Anterior cingulate cortex (tissue), 58 donors: ENCODE data around the gene SGCG.
A peak's percentile ranks its signal among the peaks of the same experiment; 100 is the strongest.
"Not testable (repeated sequence)": the region's sequence is repeated elsewhere in the genome, so short reads cannot be mapped to it uniquely, and the experiment has no call there.

Source experiments
- DNase-seq, 58 donors: peaks; one replicate each; lab custom pipeline; 2025; lab: John Stamatoyannopoulos, UW

The SGCG gene, protein sequence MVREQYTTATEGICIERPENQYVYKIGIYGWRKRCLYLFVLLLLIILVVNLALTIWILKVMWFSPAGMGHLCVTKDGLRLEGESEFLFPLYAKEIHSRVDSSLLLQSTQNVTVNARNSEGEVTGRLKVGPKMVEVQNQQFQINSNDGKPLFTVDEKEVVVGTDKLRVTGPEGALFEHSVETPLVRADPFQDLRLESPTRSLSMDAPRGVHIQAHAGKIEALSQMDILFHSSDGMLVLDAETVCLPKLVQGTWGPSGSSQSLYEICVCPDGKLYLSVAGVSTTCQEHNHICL

DNA sequence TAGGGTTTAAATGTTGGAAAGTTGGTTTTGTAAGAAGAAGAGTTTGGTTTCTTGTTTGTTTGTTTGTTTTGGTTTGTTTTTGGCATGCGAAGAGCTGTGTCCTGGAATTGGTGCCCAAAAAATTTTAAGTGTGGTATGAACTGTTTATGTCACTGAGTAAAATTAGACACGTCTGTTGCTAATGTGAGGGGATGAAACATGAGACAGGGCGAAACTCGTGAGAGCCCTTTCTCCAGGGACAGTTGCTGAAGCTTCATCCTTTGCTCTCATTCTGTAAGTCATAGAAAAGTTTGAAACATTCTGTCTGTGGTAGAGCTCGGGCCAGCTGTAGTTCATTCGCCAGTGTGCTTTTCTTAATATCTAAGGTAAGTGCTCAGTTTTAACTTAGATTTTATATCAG lies at the start of gene SGCG:
Gene SGCG (plus strand): TSS at position 269 of the 400 bp plus-strand sequence. CDS start 22,716 bp downstream, outside the sequence.
- DNase-seq = no peak

DNA sequence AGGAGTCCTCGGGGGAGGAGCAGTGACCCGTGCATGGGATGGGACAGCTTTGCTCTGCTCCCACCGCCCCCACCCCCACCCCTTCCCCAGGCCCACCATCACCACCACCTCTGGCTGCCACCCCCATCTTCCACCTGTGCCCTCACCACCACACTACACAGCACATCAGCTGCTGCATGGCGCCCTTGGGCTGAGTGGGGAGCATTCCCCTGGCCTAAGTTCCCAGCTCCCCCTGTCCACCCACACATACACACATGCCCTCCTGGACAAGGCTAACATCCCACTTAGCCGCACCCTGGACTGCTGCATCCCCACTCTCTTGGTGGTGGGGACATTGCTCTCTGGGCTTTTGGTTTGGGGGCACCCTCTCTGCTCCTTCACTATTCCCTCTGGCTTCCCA lies 46.2 kb upstream of the SGCG start:
- DNase-seq = no peak

DNA sequence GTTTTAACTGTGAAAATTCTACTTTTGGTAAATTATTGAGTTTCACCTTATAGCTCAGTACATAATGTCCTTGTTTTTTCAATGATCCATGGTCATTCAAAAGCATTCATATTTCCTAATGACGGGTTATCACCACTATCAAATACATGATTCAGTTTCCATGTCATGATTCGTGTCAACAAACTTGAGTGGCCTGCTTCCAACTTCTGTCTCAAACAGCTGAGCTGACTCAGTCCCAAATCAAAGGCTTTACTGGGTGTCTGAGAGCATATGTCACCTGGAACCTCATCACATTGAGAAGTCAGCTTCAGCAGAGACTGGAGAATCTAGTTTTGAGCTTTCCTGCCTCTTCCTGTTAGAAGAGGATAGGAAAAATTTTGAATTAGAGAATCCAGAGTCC lies 40.3 kb upstream of the SGCG start:
- DNase-seq = no peak

DNA sequence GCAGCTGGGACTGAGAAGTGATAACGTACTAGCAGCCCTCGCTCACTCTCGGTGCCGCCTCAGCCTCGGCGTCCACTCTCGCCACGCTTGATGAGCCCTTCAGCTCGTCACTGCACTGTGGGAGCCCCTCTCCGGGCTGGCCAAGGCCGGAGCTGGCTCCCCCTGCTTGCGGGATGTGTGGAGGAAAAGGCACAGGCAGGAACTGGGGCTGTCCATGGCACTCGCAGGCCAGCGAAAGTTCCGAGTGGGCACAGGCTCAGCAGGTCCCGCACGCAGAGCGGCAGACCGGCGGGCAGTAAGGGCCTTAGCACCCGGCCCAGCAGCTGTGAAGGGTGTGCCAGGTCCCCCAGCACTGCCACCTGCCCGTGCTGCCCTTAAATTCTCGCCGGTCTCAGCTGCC lies 38.8 kb upstream of the SGCG start:
- no peak for DNase-seq

DNA sequence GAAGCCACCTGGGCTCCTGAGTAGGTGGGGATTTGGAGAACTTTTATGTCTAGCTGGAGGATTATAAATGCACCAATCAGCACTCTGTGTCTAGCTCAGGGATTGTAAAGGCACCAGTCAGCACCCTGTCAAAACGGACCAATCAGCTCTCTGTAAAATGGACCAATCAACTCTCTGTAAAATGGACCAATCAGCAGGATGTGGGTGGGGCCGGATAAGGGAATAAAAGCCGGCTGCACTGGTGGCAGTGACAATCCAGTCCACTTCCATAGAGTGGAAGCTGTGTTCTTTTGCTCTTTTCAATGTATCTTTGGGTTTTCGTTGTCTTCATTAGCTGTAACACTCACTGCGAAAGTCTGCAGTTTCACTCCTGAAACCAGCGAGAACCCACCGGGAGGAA lies 38.2 kb upstream of the SGCG start:
- DNase-seq = not testable (repeated sequence)

DNA sequence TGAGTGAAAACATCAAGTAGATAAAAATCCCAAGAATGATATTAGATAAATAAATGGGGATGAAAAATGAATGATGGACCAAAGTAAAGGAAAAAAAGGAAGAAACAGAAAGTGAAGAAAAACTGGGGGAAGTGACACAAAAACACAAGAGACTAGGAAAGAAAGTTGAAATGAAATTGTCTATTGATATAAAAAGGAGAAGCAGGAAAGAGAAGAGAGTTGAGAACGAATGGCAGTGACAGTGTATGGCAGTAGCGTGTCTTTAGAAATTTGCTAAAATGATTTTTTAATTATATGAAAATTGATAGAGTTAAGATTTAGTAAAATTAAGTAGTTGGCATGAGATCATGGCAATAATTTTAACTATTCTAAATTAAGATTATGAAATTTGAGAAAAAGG lies 36.3 kb upstream of the SGCG start:
- DNase-seq = no peak

DNA sequence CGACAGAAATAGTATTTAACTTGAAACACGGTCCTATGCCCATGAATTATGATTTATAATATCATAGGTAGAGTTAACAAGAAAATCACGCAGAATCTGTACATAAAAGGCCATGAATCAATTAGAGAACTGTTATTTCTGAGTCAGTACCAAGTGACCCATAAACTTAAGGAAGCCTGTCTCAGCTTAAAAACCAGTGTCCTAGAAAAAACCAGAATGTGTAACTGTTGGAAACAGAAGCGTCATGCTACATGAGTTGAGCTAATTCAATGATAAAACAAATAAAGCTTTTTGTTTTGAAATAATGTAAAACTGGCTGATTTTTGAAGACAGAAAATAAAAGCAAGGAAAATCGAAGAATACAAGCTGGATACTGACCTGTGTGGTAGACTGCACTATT lies 34.8 kb upstream of the SGCG start:
- DNase-seq = no peak

DNA sequence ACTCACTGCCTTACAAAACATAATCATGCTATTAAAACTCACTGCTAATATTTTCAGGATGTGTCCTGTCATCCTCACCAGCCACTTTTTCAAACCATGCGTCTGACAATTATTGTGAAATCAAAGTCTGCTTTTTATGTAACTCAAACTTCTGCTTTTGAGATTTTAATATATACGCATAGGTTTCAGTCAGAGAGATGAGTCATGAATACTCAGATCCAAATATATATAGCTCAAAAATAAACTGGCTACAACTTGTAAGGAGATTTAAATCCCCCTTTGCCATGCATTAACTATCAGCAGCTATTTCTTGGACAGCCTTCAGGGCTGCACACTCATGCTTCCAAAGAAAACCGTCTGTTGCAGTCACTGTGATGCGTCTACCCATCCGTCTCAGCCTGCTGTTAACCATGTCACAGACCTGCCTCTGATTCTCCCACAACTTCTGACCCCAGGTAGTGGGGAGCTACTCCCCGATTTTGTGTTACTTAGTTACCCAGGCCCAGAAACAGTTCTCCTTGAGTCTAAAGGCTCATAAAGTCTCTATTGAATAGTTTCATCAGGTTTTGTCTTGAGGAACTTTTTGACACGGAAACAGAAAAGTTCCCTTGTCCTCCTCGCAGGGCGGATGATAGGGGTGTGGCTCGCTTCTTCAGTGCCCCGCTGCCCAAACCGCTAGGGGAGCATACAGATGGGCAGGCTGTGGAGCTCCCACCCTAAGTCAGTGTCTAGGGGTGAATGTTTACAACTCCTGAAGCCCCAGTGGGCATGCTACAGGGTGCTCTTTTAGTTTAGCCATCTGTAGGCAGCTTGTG lies 33.8 kb upstream of the SGCG start:
- peak in 5 of 58 donors; percentile 2 to 32 (median 10) for DNase-seq

DNA sequence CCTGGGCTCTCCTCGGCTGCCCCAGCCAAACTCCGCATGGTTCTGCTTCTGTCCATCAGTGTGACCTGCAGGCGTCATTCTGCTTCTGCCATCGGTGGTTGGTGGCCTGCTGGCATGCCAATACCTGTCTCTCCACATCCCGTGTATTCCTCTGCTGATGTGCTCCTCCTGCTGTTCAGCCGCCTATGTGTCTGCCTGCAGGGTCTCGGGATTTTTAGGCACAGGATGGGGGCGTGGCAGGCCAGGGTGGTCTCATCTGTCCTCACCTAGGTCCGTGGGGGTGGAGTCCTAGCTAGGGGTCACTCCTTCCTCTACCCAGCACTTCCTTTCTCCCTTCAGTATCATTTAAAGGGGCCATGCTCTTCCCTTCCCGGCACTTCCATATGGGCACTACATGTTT lies 33.0 kb upstream of the SGCG start:
- DNase-seq = no peak

DNA sequence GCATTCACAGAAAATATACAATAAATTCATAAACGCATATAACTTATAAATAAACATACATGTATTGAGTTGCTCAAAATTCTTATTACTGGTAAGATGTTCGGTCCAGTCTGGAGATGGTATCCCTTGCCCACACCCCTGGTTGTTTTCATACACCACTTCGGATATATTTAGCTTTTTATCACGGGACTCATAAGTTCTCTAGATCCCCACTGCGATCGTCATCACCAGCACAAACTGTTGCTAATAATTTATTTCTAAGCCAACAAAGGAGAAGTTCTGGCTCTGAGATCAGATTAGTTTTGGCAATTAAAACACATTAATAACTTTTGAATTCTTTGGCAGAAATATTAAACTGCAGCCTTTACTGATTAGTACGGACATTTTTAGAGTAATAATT lies 23.0 kb upstream of the SGCG start:
- DNase-seq = no peak

DNA sequence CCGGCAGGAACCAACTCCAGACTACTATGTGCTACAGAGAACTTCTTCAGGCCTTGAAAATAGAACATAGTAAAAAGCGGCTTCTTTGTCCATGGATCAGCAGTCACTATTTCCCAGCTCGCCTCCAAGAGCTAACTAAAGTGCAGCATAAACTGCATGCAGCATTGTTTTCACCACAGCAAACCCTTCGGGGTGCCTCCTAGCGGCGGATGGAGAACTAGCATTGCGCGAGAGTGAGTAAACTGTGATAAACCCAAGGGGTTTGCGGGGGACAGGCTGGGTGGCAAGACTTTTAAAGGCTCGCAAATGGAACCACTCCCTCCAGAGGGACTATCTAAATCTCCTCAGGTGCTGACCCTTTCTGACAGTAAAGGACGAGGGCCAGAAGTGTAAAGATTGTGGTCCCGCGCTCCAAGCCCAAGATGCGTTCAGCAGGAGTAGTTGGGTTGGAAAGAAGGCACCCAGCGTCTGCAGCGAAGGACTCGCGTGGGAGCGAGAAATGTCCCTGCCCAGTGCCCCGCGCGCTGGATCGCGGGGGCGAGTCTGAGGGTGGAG lies 21.5 kb upstream of the SGCG start:
- DNase-seq = peak in 5 of 58 donors; percentile 3 to 11 (median 7)

DNA sequence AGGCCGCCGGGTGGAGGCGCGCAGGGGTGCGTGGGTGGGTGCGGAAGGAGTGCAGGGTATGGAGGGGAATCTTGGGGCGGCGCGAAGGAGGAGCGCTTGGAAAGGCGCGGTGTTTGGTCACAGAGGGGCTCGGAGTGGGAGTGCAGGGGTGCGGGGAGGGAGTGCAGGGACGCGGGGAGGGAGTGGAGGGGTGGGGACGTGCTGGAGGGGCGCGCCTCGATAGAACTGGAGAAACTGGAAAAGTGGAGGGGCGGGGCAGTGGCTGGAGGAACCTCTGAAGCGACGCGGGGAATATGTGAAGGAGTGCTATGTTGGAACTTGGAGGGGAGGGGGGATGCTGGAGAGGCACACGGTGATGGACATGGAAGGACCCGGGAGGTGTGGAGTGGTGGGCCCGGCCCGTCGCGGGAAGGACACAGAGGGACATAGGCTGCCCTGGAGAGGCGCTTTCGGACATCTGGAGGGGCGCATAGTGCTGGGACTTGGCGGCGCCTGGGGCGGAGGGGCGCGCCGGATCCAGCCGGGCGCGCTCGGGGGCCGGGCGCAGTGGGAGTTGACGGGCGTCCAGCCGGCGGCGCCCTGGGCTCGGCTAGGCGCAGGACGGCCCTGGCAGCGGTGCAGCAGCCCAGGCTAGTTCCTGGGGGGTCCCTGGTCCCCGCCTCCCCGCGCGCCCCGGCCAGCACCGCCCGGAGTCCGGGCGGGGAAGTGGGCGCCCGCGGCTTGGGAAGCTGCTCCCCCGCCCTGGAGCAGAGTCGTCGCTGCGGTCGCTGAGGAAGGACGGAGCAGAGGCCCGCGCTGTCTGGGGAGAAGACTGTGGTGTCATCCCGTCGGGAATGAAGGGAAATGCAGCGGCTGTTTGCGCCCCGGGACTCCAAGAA lies 20.8 kb upstream of the SGCG start:
- DNase-seq = no peak

DNA sequence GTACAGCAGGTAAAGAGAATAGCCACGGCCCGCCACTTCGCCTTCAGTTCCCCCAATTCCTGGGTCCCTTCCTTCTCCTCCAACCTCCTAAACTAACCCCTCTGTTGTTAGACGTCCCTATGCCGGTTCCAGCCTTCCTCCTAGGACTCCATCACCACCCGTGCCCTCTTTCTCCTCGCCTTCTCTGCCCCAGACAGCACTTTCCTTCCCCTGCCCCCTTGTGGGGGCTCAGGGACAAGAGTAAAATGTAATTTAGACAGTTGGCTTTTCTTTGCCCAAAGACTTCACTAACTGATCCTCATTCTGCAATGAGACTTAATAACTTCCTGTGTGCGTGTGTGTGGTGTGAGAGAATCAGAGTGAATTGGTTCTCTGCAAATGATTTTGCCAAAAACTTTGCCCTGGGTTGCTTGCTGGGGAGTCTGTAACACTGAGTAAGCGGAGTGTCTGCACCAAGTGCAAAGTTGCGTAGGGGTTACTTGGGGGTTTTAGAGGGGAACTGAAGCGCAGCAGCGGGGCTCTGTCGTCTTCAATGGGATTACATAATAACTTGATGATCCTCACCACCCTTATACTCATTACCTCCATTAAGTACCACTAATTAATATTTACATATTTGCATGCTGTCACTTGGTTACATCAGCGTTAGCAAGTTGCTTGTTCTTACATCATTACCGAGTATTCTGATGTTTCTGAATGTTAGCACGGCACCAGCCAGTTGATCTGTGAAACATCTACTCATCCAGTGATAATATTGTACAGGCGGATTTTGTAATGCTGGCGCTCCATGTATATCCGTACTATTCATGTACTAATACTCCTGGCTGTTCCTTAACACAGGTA lies 19.9 kb upstream of the SGCG start:
- DNase-seq = no peak

DNA sequence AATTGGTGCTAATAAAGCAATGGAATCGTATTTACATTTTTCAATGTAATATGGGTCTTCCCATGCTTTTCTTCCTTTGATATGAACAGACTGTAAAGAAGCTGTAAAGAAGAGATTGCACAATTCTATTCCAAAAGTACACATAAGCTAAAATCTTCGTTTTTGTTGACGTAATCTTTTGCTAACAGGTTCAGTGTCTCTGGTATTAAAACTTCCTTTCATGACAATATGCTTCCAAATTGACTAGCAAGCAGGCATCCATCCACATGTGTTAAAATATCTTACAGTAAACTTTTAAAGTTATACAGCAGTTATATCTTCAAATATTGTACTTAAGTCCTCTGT lies 19.3 kb upstream of the SGCG start:
- no peak for DNase-seq

DNA sequence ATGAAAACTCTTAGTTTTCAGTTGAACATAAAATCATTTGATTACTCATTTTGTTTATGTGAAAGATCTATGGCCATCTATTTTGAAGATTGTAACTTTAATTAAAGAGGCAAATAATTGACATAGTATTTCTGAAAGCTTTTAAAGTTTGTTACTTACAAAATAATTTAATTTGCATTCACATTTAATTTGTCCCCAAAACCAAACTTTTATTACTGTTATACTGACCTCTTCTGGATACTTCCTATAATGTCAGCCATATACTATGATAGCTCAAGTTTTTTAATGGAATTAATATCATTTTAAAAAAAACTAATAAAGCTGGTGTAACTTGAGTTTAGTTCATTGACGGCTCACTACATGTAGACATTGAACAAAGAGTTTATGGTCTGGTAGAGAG lies 4.9 kb upstream of the SGCG start:
- no peak for DNase-seq

DNA sequence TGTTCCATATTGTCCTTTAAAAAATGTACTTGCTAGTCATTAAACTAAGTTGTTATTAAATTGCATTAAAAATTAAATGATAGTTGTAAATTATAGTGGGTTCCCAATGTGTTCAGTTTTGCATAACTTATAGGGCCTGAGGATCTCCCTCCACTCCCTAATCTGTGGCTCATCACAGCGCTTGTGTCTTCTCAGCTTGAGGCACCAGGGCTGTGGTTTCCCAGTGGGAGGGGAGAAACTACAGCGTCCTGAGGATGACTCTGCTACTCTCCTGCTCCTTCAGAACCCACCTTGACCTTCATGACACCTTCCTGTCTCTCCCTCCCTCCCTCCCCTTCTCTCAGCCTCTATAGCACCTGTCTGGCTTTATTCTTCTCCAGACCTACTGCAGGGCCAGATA lies 1.4 kb downstream of the SGCG start:
- DNase-seq = no peak

DNA sequence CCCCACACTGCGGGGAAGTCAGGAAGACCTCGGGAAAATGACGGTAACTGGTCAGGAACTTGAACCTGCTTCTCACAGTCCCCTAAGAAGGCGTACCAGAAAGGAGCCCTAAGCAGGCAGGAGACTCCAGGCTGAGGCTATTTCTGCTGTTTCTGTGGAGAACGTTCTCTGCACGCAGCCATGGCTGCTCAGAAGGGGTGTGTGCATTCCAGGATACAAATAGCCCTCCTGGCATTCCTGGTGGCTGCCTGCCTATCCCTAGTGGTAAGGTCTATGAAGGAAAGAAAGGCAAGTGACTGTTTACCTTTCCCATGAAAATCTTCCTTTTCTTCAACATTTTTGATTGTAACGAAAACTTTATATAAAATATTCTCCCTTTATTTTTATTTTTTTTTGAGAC lies 2.5 kb downstream of the SGCG start:
- no peak for DNase-seq

DNA sequence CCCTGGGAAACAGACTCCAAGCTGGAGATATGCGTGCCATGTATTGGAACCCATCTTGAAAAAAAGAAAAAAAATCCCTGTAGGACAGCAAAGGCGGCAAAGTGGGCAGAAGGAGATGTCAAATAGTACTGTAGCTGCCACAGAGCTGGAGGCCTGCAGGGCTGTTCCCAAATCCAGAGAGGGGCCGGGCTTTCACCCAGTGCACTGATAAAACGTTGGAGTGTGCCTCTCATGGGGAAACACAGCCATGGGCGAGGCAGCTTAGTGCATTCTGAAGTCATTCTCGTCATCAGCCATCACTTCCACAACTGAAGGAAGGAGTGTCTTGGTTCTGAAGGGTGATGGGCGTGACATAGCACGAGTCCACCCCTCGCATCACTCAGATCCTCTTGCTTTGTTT lies 4.8 kb downstream of the SGCG start:
- DNase-seq = no peak

DNA sequence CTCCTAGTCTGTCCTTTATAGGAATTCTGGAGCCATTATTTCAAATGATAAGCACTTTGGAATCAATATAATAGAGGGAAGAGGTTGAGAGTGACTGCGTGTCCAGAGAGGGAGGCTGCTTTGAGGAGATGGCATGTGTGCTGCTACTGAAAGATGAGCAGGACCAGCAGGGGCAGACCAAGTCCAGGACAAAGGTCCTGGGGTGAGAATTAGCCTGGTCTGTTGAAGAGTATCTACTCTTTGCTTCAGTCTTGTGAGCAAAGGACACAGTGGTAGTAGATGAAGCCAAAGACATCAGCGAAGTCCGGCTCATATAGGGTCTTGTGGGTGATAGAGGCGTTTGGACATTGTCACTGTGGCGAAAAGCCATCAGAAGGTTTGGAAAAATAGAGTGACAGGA lies 21.1 kb downstream of the SGCG start:
- no peak for DNase-seq

DNA sequence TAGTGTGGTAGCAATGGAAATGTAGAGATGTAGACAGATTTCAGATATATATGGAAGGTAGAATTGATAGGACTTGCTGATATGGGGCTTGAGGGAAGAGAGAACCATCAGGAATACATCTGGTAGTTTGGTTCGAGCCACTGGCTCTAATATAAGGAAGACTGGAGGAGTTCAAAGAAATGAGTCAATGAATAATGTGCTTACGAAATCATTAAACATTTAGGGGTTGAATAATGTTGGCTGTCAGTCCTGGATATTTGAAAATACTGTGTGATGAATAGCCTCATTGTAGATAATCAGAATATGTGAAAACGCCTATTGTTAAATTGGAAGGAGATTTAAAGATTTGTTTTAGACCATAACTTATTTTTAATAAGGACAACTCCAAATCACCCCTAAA lies 21.6 kb downstream of the SGCG start:
- no peak for DNase-seq
